ENCODE results near the gene CPZ.

Gene CPZ

DNA sequence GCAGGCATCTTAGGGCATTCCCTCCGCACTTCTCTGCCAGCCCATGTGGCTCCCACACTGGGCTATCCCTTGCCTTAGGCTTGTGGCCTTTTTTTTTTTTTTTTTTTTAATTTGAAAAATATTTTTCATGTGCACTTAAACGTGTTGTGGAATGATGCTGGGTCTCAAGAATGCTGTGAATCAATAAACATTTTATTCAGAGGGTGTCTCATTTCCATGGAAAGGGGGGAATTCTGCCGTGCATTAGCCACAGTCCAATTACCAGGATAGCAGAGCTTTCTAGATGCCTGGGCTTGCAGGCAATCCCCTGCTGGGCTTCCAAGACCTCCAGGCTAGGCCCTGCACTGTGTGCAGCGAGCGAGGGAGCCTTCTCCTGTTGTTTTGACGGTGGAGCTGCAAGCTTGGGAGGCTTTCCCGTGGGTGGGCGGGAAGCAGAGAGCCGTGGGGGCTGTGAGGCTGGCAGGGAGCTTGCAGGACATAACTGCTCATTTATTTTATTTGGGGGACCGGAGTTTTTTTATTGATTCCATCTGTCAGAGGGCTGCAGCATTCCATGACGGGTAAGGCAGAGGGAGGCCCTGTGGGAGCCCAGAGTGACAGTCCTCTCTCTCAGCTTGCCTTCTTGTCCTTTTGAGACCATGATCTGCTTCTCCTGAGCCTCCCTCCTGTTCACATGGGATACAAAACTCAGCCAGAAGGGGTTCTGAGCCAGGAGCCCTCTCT lies 2.6 kb upstream of the CPZ start:
- TF ChIP-seq POLR2A (IDR thresholded peaks at IDR 0.05; ENCODE audit: low read length) (no peak), GATA1 (IDR thresholded peaks at IDR 0.05; ENCODE audit: low read depth, low read length) (no peak)

DNA sequence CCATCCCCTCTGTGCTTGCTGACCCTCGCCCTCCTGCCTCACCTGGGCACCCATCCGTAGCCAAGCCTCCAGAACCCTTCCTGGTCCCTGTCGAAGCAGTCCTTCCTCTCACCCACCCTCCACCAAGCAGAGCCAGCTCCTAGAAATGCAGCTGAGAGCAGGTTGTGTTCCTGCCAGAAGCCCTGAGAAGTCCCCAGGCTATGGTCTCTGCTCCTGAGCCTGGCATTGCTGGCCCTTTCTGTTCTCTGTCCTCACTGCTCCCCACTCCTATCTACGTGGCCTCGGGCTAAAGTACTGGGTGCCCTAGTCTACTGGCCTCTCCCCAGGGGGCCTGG lies 2.1 kb upstream of the CPZ start:
- DNase-seq, result no peak
- TF ChIP-seq POLR2A (IDR thresholded peaks at IDR 0.05; ENCODE audit: low read length), result no peak
- TF ChIP-seq GATA1 (IDR thresholded peaks at IDR 0.05; ENCODE audit: low read depth, low read length), result no peak

More for the DNA sequence above, 2.6 kb upstream of the CPZ start:
- DNase-seq, result no peak

DNA sequence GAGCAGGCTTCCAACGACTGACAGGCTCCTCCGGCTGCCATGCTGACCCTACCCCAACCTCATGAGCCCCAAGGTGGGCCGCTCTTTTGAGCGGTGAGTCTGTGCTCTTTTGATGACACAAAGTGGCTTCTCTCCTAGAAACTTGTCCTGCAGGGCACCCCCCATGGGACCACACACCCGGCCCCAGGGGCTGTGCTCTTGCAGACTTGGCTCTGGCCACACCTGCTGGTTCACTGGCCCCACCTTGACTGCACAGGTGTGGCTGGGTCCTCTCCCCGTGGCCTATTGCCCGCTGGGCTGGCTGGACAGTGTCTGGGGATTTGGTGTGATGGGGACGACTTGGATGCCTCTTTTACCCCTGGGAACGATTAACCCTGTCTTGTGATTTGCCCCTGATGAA lies 1.5 kb upstream of the CPZ start:
- TF ChIP-seq GATA1 (IDR thresholded peaks at IDR 0.05; ENCODE audit: low read depth, low read length) (no peak), POLR2A (IDR thresholded peaks at IDR 0.05; ENCODE audit: low read length) (no peak)
- DNase-seq, result no peak

- no peak for TF ChIP-seq POLR2A (IDR thresholded peaks at IDR 0.05; ENCODE audit: low read length)
- TF ChIP-seq GATA1 (IDR thresholded peaks at IDR 0.05; ENCODE audit: low read depth, low read length), result no peak
- no peak for DNase-seq
These were observed 769 bp upstream of the CPZ start for GRCh38 chr4:8591626-8592365.

DNA sequence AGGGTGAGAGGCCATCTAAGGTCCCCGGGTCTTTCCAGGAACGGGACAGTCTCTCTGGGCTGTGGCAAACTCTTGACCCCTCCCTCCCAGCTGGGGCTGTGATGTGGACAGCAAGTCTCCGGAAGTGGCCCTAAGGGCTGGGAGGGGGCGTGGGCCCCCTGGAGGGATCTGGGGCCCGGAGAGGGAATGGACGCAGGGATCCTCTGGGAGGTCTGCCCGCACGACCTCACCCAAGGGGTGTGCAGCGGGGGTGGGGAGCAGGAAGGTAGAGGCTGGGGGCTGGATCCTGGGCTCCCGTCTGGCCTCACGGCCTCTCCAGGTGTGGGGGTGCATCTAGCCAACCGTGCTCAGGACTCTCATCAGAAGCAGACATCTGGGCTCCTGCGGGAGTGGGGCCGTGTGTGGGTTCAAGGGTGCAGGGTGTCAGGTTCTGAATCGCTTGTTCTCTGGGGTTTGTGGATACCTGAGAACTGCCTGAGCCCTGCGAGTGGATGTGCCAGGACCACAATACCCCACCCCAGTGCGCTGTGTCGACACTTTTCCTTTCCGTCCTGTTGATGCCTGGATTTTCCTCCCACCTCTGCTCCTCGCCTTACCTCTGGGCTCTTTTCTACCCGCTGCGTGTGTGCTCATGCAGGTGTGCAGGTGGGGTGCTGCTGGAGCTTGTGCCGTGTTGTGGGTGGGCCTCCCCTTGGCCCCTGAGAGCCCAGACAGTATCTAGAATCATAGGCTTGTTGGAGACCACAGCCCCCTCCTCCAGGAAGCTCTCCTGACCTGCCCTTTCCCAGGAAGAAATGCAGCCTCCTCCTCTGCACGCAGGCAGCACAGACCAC lies 915 bp downstream of the CPZ start:
- TF ChIP-seq POLR2A (IDR thresholded peaks at IDR 0.05; ENCODE audit: low read length) (no peak), GATA1 (IDR thresholded peaks at IDR 0.05; ENCODE audit: low read depth, low read length) (no peak)
- DNase-seq, result no peak

DNA sequence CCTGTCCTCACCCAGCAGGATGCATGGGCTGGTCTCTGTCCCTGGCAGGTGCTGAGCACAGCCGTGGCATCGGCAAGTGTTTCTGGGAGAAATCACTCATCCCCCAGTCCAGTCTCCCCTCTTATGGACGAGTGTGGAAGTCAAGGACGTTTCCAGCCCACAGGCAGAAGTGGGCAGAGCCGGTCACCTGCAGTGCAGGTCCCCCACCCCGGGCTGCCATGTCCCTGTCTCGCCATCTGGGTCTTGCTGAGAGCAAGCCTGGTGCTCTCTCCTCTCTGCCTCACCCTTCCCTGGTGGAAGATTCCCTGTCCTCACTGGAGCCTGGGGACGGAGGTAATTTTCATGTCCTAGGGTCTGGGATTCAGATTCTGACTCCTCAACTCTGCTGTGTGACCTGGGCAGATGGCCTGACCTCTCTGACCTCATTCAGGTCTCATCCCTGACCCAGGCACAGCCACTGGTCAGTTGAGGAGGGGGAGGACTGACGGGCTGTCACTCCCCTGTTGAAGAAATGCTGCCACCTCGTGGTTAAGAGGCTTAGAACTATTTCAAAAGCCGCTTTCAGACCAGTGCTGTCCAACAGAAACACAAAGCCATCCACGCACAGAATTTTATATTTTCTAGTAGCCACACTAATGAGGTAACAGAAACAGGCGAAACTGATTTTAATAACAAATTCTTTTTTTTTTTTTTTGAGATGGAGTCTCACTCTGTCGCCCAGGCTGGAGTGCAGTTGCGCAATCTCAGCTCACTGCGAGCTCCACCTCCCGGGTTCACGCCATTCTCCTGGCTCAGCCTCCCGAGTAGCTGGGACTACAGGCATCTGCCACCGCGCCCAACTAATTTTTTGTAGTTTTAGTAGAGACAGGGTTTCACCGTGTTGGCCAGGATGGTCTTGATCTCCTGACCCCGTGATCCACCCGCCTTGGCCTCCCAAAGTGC lies 1.8 kb downstream of the CPZ start:
- DNase-seq, result peak; percentile 51 to 67

GRCh38 chr4:8595237-8596087 lies 2.9 kb downstream of the CPZ start:
- no peak for DNase-seq
- TF ChIP-seq GATA1 (IDR thresholded peaks at IDR 0.05; ENCODE audit: low read depth, low read length) (no peak), POLR2A (IDR thresholded peaks at IDR 0.05; ENCODE audit: low read length) (no peak)

More for the DNA sequence above, 1.8 kb downstream of the CPZ start:
- no peak for TF ChIP-seq GATA1 (IDR thresholded peaks at IDR 0.05; ENCODE audit: low read depth, low read length)
- TF ChIP-seq POLR2A (IDR thresholded peaks at IDR 0.05; ENCODE audit: low read length), result no peak

GRCh38 chr4:8596891-8597290 lies 4.3 kb downstream of the CPZ start:
- TF ChIP-seq POLR2A (IDR thresholded peaks at IDR 0.05; ENCODE audit: low read length) (no peak), GATA1 (IDR thresholded peaks at IDR 0.05; ENCODE audit: low read depth, low read length) (no peak)
- DNase-seq, result no peak

GRCh38 chr4:8597319-8597718 lies 4.8 kb downstream of the CPZ start:
- no peak for TF ChIP-seq GATA1 (IDR thresholded peaks at IDR 0.05; ENCODE audit: low read depth, low read length)
- TF ChIP-seq POLR2A (IDR thresholded peaks at IDR 0.05; ENCODE audit: low read length), result no peak
- DNase-seq, result no peak

DNA sequence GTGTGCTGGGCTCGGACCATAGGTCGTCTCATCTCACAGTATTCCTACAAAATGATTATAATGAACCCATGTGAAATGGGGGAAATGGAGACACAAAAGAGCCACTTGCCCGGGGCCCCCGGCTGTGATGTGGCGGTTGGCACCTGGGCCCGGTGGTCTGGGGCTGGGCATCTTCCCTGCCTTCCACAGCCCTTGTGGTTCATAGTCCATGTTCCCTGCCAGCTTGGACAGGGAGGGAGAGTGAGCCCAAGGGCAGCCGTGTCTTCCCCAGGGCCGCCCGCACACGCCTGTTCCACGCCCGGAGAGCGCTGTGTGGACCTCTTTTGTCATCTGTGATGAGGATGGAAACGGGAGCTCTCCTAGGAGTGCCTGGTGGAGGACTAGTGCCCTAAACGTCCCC lies 5.2 kb downstream of the CPZ start:
- TF ChIP-seq POLR2A (IDR thresholded peaks at IDR 0.05; ENCODE audit: low read length) (no peak), GATA1 (IDR thresholded peaks at IDR 0.05; ENCODE audit: low read depth, low read length) (no peak)
- DNase-seq, result no peak

GRCh38 chr4:8598391-8599090 lies 6.0 kb downstream of the CPZ start:
- TF ChIP-seq GATA1 (IDR thresholded peaks at IDR 0.05; ENCODE audit: low read depth, low read length), result no peak
- TF ChIP-seq POLR2A (IDR thresholded peaks at IDR 0.05; ENCODE audit: low read length), result no peak
- no peak for DNase-seq

DNA sequence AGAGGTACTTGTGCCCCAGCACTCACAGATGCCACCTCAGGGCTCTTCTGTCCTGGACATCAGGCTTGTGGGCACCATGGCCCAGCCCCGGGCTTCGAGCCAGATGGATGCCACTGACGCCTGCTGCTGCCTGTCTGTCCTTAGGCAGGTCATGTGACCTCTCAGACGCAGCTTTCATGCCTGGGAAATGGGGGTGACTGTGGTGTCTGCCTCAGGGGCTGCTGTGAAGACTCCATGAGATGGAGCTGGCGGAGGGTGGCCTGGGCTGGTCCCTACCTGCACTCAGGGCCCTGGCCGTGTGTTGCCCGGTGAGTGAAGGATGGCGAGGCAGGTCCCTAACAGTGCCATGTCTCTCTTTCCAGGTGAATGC lies 6.5 kb downstream of the CPZ start:
- no peak for TF ChIP-seq GATA1 (IDR thresholded peaks at IDR 0.05; ENCODE audit: low read depth, low read length)
- TF ChIP-seq POLR2A (IDR thresholded peaks at IDR 0.05; ENCODE audit: low read length), result no peak
- DNase-seq, result no peak
